Duodenal mucosa (tissue), 2 donors: ENCODE data around the gene BCL3.
"Not testable (repeated sequence)": the region's sequence is repeated elsewhere in the genome, so short reads cannot be mapped to it uniquely, and the experiment has no call there.

ENCODE experiments used
- H3K27ac ChIP-seq: one replicate; pipeline ENCODE4 v1.7.0; 2013; ENCODE audit warnings: low read depth, low read length
- H3K27me3 ChIP-seq, 2 donors: one replicate each; pipeline ENCODE4 v1.7.0; 2013; ENCODE audit warnings: low read length in 2 of 2, control low read depth in 1 of 2; ENCODE audit not compliant: insufficient read depth in 2 of 2, control insufficient read depth in 1 of 2
- H3K36me3 ChIP-seq, 2 donors: one replicate each; pipeline ENCODE4 v1.7.0; 2013; ENCODE audit warnings: low read length in 2 of 2, control low read depth in 1 of 2; ENCODE audit not compliant: insufficient read depth in 2 of 2, control insufficient read depth in 1 of 2
- H3K4me1 ChIP-seq, 2 donors: one replicate each; pipeline ENCODE4 v1.7.0; 2013; ENCODE audit warnings: low read length in 2 of 2, control low read depth in 1 of 2; ENCODE audit not compliant: insufficient read depth in 2 of 2, control insufficient read depth in 1 of 2
- H3K4me3 ChIP-seq, 2 donors: one replicate each; pipeline ENCODE4 v1.7.0; 2013; ENCODE audit warnings: low read length in 2 of 2, low read depth in 1 of 2
- H3K9ac ChIP-seq, 2 donors: one replicate each; pipeline ENCODE4 v1.7.0; 2013; ENCODE audit warnings: low read length in 2 of 2, low read depth in 1 of 2
- H3K9me3 ChIP-seq, 2 donors: one replicate each; pipeline ENCODE4 v1.7.0; 2013; ENCODE audit warnings: low read length in 2 of 2, control low read depth in 1 of 2; ENCODE audit not compliant: control insufficient read depth in 1 of 2

Gene BCL3

DNA sequence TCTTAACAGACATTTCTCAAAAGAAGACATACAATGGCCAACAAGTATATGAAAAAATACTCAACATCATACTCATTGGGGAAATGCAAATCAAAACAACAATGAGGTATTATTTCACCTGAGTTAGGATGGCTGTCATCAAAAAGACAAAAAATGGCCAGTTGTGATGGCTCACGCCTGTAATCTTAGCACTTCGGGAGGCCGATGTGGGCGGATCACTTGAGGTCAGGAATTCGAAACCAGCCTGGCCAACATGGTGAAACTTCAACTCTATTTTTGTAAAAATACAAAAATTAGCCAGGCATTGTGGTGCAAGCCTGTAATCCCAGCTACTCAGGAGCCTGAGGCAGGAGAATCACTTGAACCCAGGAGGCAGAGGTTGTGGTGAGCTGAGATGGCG is 27.6 kb upstream of the BCL3 start:
- Histone ChIP-seq H3K9ac (no peak overlapping the region), H3K36me3 (no peaks in the 10 kb centered on the region), H3K4me1 (peaks cover 42 to 43% of the 10 kb centered on the region in 2 donors), H3K4me3 (no peak overlapping the region), H3K27ac (no peak overlapping the region), H3K9me3 (peaks cover 0 to under 1% of the 10 kb centered on the region in 2 donors), H3K27me3 (no peaks in the 10 kb centered on the region)

DNA sequence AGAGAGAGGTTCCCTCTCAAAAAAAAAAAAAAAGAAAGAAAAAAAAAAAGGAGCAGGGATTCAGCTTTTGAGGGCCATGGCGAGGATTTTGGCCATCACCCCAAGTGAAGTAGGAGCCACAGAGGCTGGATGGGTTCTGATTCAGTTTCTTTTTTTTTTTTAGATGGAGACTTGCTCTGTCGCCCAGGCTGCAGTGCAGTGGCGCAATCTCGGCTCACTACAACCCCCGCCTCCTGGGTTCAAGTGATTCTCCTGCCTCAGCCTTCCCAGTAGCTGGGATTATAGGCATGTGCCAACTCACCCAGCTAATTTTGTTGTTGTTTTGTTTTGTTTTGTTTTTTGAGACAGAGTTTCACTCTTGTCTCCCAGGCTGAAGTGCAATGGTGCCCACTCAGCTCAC is 27.1 kb upstream of the BCL3 start:
- not testable (repeated sequence) for H3K9ac ChIP-seq, H3K36me3 ChIP-seq, H3K27ac ChIP-seq, H3K9me3 ChIP-seq, H3K4me3 ChIP-seq, H3K27me3 ChIP-seq
- peaks cover 43 to 45% of the 10 kb centered on the region in 2 donors for H3K4me1 ChIP-seq

DNA sequence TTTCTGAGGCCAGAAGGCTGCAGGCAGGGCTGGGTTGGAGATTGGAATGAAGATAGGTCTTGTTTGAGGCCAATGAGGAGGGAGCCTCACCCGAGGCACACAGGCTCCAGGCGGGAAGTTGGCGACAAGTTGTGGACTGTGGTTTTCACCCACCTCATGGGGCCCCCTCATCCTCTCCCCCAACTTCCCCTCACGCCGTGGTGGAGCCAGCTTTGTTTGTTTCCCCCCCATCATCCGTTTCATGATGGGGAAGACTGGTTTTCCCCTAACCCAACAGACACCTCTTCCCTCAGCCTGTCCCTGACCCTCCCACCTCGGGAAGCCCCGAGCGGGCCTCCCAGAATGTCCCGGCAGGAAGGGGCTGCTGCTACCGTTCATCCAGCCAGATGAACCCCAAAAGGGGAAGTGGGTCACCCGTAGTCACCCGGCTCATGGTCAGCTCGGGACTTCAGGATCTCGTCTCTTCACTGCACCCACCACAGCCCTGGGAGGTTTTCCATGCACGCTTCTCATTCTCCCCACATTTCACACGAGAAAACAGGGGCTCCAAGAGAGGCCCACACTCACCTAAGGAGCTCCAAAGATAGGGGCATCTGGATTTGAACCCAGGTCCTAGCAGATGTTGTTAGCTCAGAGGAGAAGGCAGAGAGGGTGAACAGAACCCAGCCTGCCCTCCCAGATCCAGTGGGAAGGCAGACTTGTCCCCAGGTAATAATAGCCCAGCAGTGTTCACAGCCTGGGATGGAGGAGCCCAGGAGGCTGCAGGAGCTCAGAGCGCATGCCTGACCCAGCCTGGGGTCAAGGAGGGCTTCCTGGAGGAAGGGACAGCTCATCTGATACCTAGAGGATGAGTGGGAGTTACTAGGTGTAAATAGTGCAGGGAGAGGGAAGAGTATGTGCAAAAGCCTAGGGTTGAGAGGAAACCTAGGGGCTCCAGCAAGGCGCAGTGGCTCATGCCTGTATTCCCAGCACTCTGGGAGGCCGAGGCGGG is 26.1 kb upstream of the BCL3 start:
- H3K4me1 ChIP-seq = peaks cover 43 to 45% of the 10 kb centered on the region in 2 donors
- H3K4me3 ChIP-seq = no peak overlapping the region
- H3K9ac ChIP-seq = no peak overlapping the region
- no peaks in the 10 kb centered on the region for H3K9me3 ChIP-seq
- H3K27me3 ChIP-seq = no peaks in the 10 kb centered on the region
- no peaks in the 10 kb centered on the region for H3K36me3 ChIP-seq
- H3K27ac ChIP-seq = no peak overlapping the region

GRCh38 chr19:44723299-44723951 is 25.1 kb upstream of the BCL3 start:
- Histone ChIP-seq H3K4me3 (peak overlapping the region in 1 of 2 donors; percentile 33), H3K9me3 (no peaks in the 10 kb centered on the region), H3K36me3 (no peaks in the 10 kb centered on the region), H3K27ac (no peak overlapping the region), H3K27me3 (no peaks in the 10 kb centered on the region), H3K9ac (peak overlapping the region; percentile 23 to 70), H3K4me1 (peaks cover 41 to 42% of the 10 kb centered on the region in 2 donors)

DNA sequence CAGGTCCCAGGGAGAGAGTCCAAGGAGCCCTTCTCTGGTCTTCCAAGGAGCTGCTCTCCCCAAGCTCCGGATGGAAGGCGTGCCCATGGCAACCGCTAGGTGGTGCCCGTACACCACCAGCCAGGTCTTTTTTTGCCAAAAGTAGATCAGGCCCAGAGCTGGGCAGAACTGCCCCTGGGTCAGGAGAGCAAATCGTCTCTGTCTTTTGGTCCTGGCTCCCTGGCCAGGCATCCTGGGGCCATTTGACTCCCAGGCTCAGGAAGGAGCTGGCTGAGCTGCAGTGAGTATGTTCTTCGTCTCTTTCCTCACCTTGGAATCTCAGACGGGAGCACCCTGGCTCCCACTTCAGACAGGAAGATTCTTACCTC is 24.6 kb upstream of the BCL3 start:
- Histone ChIP-seq H3K4me1 (peaks cover 36 to 37% of the 10 kb centered on the region in 2 donors), H3K36me3 (no peaks in the 10 kb centered on the region), H3K27ac (peak overlapping the region; percentile 23), H3K9me3 (no peaks in the 10 kb centered on the region), H3K9ac (peak overlapping the region; percentile 23 to 70), H3K4me3 (peak overlapping the region in 1 of 2 donors; percentile 33), H3K27me3 (no peaks in the 10 kb centered on the region)

GRCh38 chr19:44725251-44725650 is 23.3 kb upstream of the BCL3 start:
- H3K4me1 ChIP-seq = peaks cover 31 to 32% of the 10 kb centered on the region in 2 donors
- peak overlapping the region; percentile 20 to 40 for H3K9ac ChIP-seq
- H3K36me3 ChIP-seq = no peaks in the 10 kb centered on the region
- H3K27ac ChIP-seq = peak overlapping the region; percentile 47
- H3K27me3 ChIP-seq = no peaks in the 10 kb centered on the region
- H3K9me3 ChIP-seq = no peaks in the 10 kb centered on the region
- H3K4me3 ChIP-seq = peak overlapping the region in 1 of 2 donors; percentile 28

DNA sequence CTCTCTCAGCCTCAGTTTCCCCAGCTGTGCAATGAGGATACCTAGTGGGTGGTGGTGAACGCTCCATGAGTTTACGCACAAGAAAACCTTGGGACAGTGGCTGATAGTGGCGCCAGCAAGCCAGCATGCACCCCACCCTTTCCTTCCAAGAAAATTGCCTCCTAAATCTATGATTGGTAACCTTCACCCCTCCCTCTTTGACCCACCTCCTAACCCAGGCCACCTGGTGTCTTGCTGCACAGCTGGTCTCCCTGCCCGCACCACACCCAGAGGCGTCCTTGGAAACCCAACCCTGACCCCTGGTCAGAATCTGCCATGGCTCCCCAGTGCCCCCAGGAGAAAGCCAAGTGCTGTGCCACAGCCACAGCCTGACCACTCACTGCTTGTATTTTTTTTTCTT is 22.8 kb upstream of the BCL3 start:
- H3K27ac ChIP-seq = peak overlapping the region; percentile 47
- peaks cover 31 to 32% of the 10 kb centered on the region in 2 donors for H3K4me1 ChIP-seq
- peak overlapping the region in 1 of 2 donors; percentile 28 for H3K4me3 ChIP-seq
- H3K36me3 ChIP-seq = no peaks in the 10 kb centered on the region
- no peaks in the 10 kb centered on the region for H3K27me3 ChIP-seq
- H3K9me3 ChIP-seq = no peaks in the 10 kb centered on the region
- peak overlapping the region; percentile 20 to 40 for H3K9ac ChIP-seq

DNA sequence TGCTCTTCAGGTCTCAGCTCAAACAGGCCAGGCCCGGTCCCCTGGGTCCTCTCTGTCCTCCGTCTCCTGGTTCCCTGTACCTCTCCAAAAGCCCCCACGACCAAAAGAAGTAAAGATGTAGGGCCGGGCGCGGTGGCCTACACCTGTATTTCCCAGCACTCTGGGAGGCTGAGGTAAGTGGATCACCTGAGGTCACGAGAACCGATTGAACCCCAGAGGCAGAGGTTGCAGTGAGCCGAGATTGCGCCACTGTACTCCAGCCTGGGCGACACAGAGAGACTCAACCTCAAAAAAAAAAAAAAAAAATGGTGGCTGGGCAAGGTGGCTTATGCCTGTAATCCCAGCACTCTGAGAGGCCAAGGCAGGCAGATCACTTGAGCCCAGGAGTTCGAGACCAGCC is 22.0 kb upstream of the BCL3 start:
- H3K27ac ChIP-seq = peak overlapping the region; percentile 55
- H3K4me1 ChIP-seq = peaks cover 31 to 32% of the 10 kb centered on the region in 2 donors
- no peaks in the 10 kb centered on the region for H3K36me3 ChIP-seq
- H3K27me3 ChIP-seq = no peaks in the 10 kb centered on the region
- H3K9me3 ChIP-seq = no peaks in the 10 kb centered on the region
- H3K4me3 ChIP-seq = no peak overlapping the region
- no peak overlapping the region for H3K9ac ChIP-seq

GRCh38 chr19:44728178-44728577 is 20.3 kb upstream of the BCL3 start:
- H3K4me1 ChIP-seq = peaks cover 22 to 23% of the 10 kb centered on the region in 2 donors
- H3K27ac ChIP-seq = no peak overlapping the region
- no peaks in the 10 kb centered on the region for H3K9me3 ChIP-seq

DNA sequence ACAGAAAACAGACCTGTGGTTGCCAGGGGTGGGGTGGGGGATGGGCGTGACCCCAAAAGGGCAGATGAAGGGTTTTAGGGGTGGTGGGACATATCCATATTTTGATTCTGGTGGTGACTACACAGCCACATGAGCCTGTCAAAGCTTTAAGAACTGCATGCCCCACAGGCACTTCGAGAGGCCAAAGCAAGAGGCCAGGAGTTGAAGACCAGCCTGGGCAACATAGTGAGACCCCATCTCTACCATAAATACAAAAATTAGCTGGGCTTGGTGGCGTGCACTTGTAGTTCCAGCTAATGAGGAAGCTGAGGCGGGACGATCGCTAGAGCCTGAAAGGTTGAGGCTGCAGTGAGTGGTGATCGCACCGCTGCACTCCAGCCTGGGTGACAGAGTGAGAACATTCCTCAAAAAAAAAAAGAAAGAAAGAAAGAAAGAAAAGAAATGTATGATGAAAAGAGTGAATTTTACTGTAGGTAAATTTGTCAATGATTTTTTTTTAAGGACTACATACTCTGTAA is 18.9 kb upstream of the BCL3 start:
- no peak overlapping the region for H3K27ac ChIP-seq
- H3K27me3 ChIP-seq = no peaks in the 10 kb centered on the region
- no peak overlapping the region for H3K9ac ChIP-seq
- peaks cover 13 to 14% of the 10 kb centered on the region in 2 donors for H3K4me1 ChIP-seq
- H3K9me3 ChIP-seq = no peaks in the 10 kb centered on the region
- no peak overlapping the region for H3K4me3 ChIP-seq
- H3K36me3 ChIP-seq = no peaks in the 10 kb centered on the region

More at GRCh38 chr19:44728178-44728577, 20.3 kb upstream of the BCL3 start:
- Histone ChIP-seq H3K36me3 (no peaks in the 10 kb centered on the region), H3K4me3 (no peak overlapping the region), H3K27me3 (no peaks in the 10 kb centered on the region), H3K9ac (no peak overlapping the region)
